HFF-Myc (cell line): ENCODE measurements around the gene CNGA3.

ENCODE experiments used
- DNase-seq: peaks from one replicate; pipeline ENCODE4 v3.0.0-alpha.2; 2011; ENCODE audit warnings: low read depth; ENCODE audit errors: extremely low read depth
- H3K4me3 ChIP-seq: replicated peaks from 2 replicates; pipeline ENCODE4 v1.5.1; 2011; ENCODE audit warnings: low read depth, mild to moderate bottlenecking, control low read depth, low read length
- TF ChIP-seq, protein P1 (sequence below): IDR thresholded peaks from 2 replicates; pipeline ENCODE4 v1.5.1; 2012; ENCODE audit warnings: mild to moderate bottlenecking, low read depth, low read length, control low read depth; ENCODE audit errors: missing control alignments

Gene CNGA3

DNA sequence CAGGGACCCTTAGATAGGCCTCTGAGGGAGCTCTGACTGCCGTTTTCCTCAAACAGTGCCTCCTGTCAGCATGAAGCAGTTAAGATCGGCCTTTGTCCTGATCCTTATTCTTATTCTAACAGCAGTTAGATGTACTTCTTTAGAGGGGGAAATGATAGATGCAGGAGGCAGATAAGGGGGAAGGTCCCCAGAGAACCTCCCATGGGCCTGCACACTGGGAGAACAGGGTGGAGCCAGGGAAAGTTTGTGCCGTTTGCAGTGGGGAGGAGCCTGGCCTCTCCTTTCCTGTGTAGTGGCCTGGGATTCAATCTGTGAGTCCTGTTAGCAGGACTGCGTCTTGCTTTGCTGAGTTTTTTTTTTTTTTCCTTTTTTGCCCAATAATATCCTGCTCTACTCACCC, 90.5 kb downstream of the CNGA3 start:
- TF ChIP-seq, protein P1, sequence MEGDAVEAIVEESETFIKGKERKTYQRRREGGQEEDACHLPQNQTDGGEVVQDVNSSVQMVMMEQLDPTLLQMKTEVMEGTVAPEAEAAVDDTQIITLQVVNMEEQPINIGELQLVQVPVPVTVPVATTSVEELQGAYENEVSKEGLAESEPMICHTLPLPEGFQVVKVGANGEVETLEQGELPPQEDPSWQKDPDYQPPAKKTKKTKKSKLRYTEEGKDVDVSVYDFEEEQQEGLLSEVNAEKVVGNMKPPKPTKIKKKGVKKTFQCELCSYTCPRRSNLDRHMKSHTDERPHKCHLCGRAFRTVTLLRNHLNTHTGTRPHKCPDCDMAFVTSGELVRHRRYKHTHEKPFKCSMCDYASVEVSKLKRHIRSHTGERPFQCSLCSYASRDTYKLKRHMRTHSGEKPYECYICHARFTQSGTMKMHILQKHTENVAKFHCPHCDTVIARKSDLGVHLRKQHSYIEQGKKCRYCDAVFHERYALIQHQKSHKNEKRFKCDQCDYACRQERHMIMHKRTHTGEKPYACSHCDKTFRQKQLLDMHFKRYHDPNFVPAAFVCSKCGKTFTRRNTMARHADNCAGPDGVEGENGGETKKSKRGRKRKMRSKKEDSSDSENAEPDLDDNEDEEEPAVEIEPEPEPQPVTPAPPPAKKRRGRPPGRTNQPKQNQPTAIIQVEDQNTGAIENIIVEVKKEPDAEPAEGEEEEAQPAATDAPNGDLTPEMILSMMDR: no peak
- no peak overlapping the region for H3K4me3 ChIP-seq

DNA sequence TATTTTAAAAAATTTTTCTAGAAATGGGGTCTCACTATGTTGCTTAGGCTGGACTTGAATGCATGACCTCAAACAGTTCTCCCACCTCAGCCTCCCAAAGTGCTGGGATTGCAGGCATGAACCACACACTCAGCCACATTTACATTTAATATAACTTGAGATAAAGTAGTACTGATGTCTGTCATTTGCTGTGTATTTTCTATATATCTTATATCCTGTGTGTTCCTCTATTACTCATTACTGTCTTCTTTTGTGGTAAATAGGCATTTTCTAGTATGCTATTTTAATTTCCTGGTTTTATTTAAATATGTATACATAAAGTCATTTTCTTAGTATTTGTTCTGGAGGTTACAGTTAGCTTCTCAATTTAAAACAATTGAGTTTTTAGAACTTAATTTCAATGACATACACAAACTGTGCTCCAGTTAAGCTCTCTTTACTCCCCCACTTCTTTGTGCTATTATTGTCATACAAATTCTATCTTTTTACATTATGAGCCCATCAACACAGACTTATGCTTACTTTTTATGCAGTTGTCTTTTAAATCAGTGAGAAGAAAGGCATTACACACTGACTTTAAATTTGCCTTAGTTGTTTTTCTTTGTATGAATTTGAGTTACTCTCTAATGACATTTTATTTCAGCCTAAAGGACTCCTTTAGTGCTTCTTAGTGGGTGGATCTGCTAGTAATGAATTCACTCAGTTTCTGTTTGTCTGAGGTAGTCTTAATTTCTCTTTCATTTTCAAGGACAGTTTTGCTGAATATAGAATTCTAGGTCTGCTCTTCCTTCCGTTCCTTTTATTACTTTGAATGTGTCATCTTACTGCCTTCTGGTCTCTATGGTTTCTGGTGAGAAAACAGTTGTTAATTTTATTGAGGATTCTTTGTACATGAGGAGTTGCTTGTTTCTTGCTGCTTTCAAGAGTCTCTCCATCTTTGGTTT, 92.2 kb downstream of the CNGA3 start:
- no peak for DNase-seq
- TF ChIP-seq, protein P1: no peak
- no peak overlapping the region for H3K4me3 ChIP-seq

More for the DNA sequence above, 90.5 kb downstream of the CNGA3 start:
- no peak for DNase-seq

DNA sequence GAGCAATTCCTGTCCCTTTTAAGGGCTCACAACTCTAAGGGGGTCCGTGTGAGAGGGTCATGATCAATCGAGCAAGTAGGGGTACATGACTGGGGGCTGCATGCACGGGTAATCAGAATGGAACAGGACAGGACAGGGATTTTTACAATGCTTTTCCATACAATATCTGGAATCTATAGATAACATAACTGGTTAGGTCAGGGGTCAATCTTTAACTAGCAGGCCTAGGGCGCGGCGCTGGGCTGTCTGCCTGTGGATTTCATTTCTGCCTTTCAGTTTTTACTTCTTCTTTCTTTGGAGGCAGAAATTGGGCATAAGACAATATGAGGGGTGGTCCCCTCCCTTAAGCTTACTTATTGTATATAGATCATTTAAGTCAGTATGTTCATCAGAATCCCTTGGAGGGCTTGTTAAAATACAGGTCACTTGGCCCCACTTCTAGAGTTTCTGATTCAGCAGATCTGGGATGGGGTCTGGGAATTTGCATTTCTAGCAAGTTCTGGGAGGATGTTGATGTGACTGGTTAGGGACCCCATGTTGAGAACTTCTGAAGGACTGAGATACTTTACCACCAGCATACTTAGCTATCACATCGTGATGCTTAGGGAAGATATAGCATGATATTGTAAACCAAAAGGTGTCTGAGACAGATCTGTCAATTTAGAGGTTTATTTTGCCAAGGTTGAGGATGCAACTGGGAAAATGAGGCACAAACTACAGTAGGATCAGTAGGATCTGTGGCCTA, 95.6 kb downstream of the CNGA3 start:
- no peak for DNase-seq
- TF ChIP-seq, protein P1: no peak
- no peak overlapping the region for H3K4me3 ChIP-seq

DNA sequence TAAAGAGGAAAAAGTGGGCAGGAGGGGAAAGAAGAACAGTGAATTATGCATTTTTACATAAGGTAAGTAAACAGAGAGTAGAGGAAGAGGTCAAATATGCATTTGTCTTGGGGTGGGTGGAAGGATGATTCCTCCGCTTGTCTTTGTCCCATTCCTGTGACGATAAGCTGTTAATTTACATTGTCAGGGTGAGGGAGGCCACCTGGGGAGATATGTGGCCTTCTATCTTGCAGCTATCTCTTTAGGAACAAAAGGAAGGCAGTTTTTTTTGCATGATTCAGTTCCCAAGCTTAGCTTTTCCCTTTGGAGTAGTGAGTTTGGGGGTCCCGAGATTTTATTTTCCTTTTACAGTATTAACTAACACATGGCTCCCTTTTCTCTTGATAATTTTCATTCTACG, 96.2 kb downstream of the CNGA3 start:
- DNase-seq: no peak
- TF ChIP-seq, protein P1: no peak
- no peak overlapping the region for H3K4me3 ChIP-seq

DNA sequence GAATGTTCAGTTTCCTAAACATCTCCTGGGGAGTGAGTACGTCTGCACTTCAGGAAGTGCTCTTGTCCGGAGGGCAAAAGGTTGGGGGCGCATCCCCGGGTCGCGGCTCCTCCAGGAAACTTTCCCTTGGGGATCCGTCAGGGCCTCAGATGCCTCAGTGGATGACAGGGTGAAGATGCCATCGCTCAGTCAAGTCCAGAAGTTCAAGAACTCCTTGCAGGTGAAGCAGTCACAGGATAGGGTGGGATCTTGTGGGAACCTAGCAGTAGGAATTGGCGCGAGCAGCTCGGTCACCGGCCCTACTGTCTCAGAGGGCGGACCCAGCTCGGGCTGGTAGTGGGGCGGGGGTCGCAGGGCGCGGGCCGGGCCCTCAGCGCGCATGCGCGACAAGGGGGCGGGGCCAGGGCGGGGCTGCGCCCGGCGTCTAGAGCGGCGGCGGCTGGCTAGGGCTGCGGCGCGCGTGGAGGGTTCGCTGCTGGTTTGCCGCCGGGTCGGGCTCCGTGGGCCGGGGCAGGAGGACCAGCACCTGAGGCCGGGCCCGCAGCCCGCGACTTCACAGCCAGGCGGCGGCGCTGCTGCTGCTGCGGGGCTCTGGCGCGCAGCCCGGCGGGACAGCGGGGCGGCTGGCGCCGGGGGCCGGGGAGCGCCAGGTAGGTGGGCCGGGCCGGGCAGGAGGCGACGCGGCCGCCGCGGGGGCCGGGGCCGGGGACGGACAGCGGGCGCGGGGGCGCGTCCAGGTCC, 98.3 kb downstream of the CNGA3 start, which contains the start of gene INPP4A:
Gene INPP4A (plus strand): TSS at position 423 of the 741 bp plus-strand sequence. CDS start 75,191 bp downstream, outside the sequence.
- TF ChIP-seq, protein P1: no peak
- peak within 1 kb of the TSS; percentile 58 for H3K4me3 ChIP-seq
- DNase-seq: no peak

DNA sequence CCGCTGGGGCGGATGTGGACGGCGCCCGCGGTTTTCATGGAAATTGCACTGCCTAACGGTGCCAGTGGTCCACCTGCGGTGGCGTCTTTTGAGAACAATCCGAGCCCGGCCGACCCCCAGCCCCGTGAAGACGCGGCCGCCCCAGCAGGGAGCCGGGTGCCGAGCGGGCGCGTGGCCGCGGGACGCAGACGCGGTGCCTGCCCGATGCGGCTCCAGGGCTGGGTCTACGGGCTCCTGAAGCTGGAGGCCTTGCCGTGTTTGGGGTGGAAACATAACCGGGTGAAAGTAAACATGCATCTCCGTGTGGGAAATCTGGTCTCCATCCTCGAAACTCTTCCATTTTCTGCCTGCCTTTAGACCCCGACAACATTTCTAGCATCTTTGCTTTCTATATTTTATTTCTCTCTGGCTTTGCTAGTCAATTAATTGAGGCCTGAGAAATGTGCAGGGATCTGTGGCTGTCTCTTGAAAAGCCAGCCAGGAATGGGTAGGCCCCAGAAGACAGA, 99.0 kb downstream of the CNGA3 start:
- peak overlapping the region; percentile 58 for H3K4me3 ChIP-seq
- TF ChIP-seq, protein P1: no peak
- DNase-seq: no peak
